ENCODE measurements around the gene TMC2. TPM values are rescaled to one million over a fixed set of nuclear protein-coding genes. Genes with fewer than 3 reads are reported as not detected.

Gene TMC2
- total RNA-seq, 3 donors from 2014 or later, result 0.15 to 0.96 (median 0.33) TPM

DNA sequence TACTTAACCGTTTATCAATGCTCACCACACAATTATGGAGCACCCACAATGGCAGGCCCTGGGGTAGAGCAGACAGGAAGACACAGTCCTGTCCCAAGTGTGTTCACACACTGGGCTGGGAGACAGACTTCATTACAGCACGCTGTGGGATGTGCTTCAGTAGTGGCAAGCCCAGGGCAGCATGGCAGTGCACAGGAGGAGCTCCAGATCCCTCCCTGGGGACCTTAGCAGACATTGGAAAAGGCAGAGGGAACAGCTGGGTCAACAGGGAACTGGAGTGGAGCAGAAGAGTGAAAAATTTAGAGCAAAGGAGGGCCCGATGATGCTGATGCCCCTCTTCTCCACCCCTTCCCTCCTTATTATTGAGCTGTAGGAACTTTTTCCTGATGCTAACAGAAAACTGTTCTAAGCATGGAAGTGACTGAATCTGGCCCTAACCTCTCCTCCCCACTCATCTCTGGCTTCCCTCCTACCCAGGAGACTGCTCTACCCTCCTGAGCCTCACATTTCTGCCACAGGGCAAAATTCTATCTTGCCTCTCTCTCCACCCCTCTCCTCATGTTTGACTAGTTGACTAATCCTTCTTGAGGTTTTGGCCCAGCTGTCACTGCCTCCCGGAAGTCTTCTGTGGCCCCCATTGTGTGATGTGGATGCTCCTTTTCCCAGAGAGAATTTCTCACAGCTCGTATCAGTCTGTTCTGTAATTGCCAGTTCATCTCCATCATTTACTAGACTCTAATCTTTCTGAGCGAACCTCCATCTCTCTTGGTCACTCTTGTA, 74.8 kb downstream of the TMC2 start:
- DNase-seq (ENCODE audit: low spot score in 2 of 2), result no peak
- Histone ChIP-seq H3K4me3 (no peak overlapping the region), H3K36me3 (no peaks in the 10 kb centered on the region), H3K27ac (no peak overlapping the region), H3K9me3 (peaks cover 4 to 18% of the 10 kb centered on the region in 2 donors), H3K4me1 (no peaks in the 10 kb centered on the region), H3K27me3 (peaks cover 0 to 8% of the 10 kb centered on the region in 2 donors)
- intact Hi-C loops (cut with DNase I; ENCODE audit: low total_unique reads), result no loop called here
- TF ChIP-seq POLR2AphosphoS5 (IDR thresholded peaks at IDR 0.05), result no peak
- TF ChIP-seq, protein P1, sequence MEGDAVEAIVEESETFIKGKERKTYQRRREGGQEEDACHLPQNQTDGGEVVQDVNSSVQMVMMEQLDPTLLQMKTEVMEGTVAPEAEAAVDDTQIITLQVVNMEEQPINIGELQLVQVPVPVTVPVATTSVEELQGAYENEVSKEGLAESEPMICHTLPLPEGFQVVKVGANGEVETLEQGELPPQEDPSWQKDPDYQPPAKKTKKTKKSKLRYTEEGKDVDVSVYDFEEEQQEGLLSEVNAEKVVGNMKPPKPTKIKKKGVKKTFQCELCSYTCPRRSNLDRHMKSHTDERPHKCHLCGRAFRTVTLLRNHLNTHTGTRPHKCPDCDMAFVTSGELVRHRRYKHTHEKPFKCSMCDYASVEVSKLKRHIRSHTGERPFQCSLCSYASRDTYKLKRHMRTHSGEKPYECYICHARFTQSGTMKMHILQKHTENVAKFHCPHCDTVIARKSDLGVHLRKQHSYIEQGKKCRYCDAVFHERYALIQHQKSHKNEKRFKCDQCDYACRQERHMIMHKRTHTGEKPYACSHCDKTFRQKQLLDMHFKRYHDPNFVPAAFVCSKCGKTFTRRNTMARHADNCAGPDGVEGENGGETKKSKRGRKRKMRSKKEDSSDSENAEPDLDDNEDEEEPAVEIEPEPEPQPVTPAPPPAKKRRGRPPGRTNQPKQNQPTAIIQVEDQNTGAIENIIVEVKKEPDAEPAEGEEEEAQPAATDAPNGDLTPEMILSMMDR (IDR thresholded peaks at IDR 0.05), result no peak
- no peak for TF ChIP-seq POLR2A (IDR thresholded peaks at IDR 0.05)

DNA sequence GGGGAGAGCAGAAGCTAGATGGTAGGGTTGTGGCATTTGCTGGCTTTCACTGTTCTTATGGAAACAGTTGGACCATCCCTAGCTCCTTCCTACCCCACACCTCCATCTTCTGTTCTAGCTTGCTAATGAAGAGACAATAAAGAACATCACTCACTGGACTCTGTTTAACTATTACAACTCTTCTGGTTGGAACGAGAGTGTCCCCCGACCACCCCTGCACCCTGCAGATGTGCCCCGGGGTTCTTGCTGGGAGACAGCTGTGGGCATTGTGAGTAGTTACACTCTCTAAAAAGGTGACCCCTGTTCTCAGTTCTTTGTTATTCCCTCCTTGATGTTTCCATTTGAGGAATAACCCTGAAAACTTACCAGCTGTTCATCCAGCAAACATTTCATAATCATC, 75.7 kb downstream of the TMC2 start:
- DNase-seq (ENCODE audit: low spot score in 2 of 2), result no peak
- no peaks in the 10 kb centered on the region for H3K4me1 ChIP-seq
- no peak for TF ChIP-seq POLR2AphosphoS5 (IDR thresholded peaks at IDR 0.05)
- TF ChIP-seq POLR2A (IDR thresholded peaks at IDR 0.05), result no peak
- TF ChIP-seq, protein P1 (IDR thresholded peaks at IDR 0.05), result no peak
- no peak overlapping the region for H3K27ac ChIP-seq
- no peak overlapping the region for H3K4me3 ChIP-seq
- peaks cover 0 to 12% of the 10 kb centered on the region in 2 donors for H3K9me3 ChIP-seq
- H3K36me3 ChIP-seq, result no peaks in the 10 kb centered on the region
- intact Hi-C loops (cut with DNase I; ENCODE audit: low total_unique reads), result no loop called here
- H3K27me3 ChIP-seq, result peaks cover 0 to 8% of the 10 kb centered on the region in 2 donors

DNA sequence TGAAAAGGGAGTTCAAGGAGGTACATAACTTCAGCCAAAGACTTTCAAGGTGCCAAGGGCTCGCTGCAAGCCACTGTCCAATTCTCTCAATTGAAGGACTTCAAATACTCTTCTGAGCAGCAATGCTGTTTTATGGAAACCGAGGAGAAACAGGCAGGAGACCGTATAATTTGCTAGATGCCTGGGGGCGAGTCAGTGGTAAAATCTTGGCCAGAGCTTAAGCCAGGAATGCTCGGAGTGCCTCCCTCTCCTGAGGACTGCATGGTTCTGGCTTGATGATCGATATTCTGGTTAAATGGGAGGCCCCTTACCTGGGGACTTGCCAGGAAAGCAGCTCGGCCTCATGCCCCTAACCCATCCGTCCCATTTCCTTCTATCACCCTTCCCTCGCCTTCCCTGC, 80.3 kb downstream of the TMC2 start:
- no peaks in the 10 kb centered on the region for H3K36me3 ChIP-seq
- no peak overlapping the region for H3K4me3 ChIP-seq
- no peaks in the 10 kb centered on the region for H3K27me3 ChIP-seq
- peaks cover 0 to 7% of the 10 kb centered on the region in 2 donors for H3K9me3 ChIP-seq
- intact Hi-C loops (cut with DNase I; ENCODE audit: low total_unique reads), result no loop called here
- TF ChIP-seq, protein P1 (IDR thresholded peaks at IDR 0.05), result no peak
- TF ChIP-seq POLR2AphosphoS5 (IDR thresholded peaks at IDR 0.05) (no peak), POLR2A (IDR thresholded peaks at IDR 0.05) (no peak)
- H3K27ac ChIP-seq, result no peak overlapping the region
- no peaks in the 10 kb centered on the region for H3K4me1 ChIP-seq
- no peak for DNase-seq (ENCODE audit: low spot score in 2 of 2)

DNA sequence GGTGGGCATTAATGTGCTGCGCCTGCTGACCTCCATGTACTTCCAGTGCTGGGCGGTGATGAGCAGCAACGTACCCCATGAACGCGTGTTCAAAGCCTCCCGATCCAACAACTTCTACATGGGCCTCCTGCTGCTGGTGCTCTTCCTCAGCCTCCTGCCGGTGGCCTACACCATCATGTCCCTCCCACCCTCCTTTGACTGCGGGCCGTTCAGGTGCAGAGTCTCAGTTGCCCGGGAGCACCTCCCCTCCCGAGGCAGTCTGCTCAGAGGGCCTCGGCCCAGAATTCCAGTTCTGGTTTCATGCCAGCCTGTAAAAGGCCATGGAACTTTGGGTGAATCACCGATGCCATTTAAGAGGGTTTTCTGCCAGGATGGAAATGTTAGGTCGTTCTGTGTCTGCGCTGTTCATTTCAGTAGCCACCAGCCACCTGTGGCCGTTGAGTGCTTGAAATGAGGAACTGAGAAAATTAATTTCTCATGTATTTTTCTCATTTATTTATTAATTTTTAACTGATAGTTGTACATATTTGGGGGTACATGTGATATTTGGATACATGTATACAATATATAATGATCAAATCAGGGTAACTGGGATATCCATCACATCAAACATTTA, 80.8 kb downstream of the TMC2 start:
- Histone ChIP-seq H3K36me3 (no peaks in the 10 kb centered on the region), H3K27ac (no peak overlapping the region), H3K9me3 (peaks cover 0 to 7% of the 10 kb centered on the region in 2 donors), H3K27me3 (no peaks in the 10 kb centered on the region), H3K4me1 (no peaks in the 10 kb centered on the region), H3K4me3 (no peak overlapping the region)
- no peak for TF ChIP-seq POLR2AphosphoS5 (IDR thresholded peaks at IDR 0.05)
- TF ChIP-seq POLR2A (IDR thresholded peaks at IDR 0.05), result no peak
- TF ChIP-seq, protein P1 (IDR thresholded peaks at IDR 0.05), result no peak
- intact Hi-C loops (cut with DNase I; ENCODE audit: low total_unique reads), result no loop called here
- no peak for DNase-seq (ENCODE audit: low spot score in 2 of 2)

DNA sequence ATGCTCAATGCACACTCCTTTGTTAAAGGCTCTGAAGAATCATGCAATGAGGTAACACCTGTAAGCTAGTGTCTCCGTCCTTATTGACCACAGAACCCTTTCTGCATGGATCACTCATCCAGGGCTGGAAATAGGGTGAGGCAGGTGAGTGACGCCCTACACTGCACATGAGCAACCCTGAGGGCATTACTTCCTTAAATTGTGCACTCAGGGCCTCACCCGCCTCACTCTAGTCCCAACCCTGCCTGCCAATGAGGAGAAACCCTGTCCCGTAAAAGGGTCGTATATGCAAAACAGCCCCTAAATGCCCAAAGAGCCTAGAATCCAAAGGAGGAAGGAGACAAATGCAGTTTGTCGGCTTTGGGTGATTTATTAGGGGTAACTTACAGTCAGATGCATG, 82.4 kb downstream of the TMC2 start:
- no peaks in the 10 kb centered on the region for H3K36me3 ChIP-seq
- peaks cover 0 to 7% of the 10 kb centered on the region in 2 donors for H3K9me3 ChIP-seq
- no peak overlapping the region for H3K27ac ChIP-seq
- no peaks in the 10 kb centered on the region for H3K4me1 ChIP-seq
- no peak overlapping the region for H3K4me3 ChIP-seq
- no peaks in the 10 kb centered on the region for H3K27me3 ChIP-seq
- TF ChIP-seq POLR2A (IDR thresholded peaks at IDR 0.05) (no peak), POLR2AphosphoS5 (IDR thresholded peaks at IDR 0.05) (no peak)
- TF ChIP-seq, protein P1 (IDR thresholded peaks at IDR 0.05), result no peak
- intact Hi-C loops (cut with DNase I; ENCODE audit: low total_unique reads), result no loop called here
- no peak for DNase-seq (ENCODE audit: low spot score in 2 of 2)

Data from breast epithelium (tissue), 4 donors.